ENCODE results near the gene GIGYF2. TPM values are rescaled to one million over a fixed set of nuclear protein-coding genes. Genes with fewer than 3 reads are reported as not detected.

Gene GIGYF2
- total RNA-seq, 4 donors from 2014 or later: 54.2 to 64.7 (median 59.9) TPM

- no peaks in the 10 kb centered on the region for H3K36me3 ChIP-seq
- H3K27ac ChIP-seq (replicated peaks in 1 of 4): no peak overlapping the region
- no peak for DNase-seq (ENCODE audit: extremely low spot score)
- intact Hi-C loops (cut with DNase I): no loop called here
- no peaks in the 10 kb centered on the region for H3K27me3 ChIP-seq
- 86% methylated on average over 6 of the region's 6 CpGs for WGBS
- no peaks in the 10 kb centered on the region for H3K9me3 ChIP-seq
- H3K4me1 ChIP-seq: no peaks in the 10 kb centered on the region
- no peak for TF ChIP-seq POLR2A (IDR thresholded peaks at IDR 0.05; ENCODE audit: low read depth)
- TF ChIP-seq, protein P1, sequence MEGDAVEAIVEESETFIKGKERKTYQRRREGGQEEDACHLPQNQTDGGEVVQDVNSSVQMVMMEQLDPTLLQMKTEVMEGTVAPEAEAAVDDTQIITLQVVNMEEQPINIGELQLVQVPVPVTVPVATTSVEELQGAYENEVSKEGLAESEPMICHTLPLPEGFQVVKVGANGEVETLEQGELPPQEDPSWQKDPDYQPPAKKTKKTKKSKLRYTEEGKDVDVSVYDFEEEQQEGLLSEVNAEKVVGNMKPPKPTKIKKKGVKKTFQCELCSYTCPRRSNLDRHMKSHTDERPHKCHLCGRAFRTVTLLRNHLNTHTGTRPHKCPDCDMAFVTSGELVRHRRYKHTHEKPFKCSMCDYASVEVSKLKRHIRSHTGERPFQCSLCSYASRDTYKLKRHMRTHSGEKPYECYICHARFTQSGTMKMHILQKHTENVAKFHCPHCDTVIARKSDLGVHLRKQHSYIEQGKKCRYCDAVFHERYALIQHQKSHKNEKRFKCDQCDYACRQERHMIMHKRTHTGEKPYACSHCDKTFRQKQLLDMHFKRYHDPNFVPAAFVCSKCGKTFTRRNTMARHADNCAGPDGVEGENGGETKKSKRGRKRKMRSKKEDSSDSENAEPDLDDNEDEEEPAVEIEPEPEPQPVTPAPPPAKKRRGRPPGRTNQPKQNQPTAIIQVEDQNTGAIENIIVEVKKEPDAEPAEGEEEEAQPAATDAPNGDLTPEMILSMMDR (IDR thresholded peaks at IDR 0.05): no peak
- no peak for TF ChIP-seq POLR2AphosphoS5 (IDR thresholded peaks at IDR 0.05)
- TF ChIP-seq EP300 (IDR thresholded peaks at IDR 0.05): no peak
- H3K4me3 ChIP-seq: no peak overlapping the region
Observed at GRCh38 chr2:232655392-232655791, 41.7 kb upstream of the GIGYF2 start.

DNA sequence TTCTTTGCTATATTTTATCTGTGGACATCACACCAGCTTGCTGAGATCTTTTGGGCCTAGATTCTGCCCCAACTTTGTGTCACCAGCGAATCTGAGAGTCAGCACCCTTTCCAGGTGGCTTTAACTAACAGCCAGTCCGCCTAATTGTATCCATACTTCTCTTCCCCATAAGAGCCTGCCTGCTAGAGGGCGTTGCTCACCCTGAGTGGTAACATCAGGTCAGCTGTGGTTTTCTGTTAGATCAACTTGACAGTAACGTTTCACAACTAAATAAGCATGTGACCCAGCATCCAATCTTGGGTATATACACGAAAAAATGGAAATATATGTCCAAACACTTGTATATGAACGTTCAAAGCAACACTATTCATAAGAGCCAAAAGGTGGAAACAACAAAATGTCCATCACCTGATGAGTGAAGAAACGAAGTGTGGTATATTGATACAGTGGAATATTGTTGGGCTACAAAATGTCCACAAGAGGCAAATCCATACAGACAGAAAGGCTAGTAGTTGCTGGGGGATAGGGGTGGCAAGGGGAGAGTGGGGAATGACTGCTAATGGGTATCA lies 38.8 kb upstream of the GIGYF2 start:
- H3K27ac ChIP-seq (replicated peaks in 1 of 4): no peak overlapping the region
- intact Hi-C loops (cut with DNase I): no loop called here
- WGBS: 72% methylated on average over 7 of the region's 7 CpGs
- DNase-seq (ENCODE audit: extremely low spot score): no peak
- H3K36me3 ChIP-seq: peaks cover 0 to 2% (median 0%) of the 10 kb centered on the region in 4 donors
- H3K4me1 ChIP-seq: no peaks in the 10 kb centered on the region
- H3K27me3 ChIP-seq: no peaks in the 10 kb centered on the region
- TF ChIP-seq POLR2AphosphoS5 (IDR thresholded peaks at IDR 0.05): no peak
- no peak overlapping the region for H3K4me3 ChIP-seq
- H3K9me3 ChIP-seq: no peaks in the 10 kb centered on the region

DNA sequence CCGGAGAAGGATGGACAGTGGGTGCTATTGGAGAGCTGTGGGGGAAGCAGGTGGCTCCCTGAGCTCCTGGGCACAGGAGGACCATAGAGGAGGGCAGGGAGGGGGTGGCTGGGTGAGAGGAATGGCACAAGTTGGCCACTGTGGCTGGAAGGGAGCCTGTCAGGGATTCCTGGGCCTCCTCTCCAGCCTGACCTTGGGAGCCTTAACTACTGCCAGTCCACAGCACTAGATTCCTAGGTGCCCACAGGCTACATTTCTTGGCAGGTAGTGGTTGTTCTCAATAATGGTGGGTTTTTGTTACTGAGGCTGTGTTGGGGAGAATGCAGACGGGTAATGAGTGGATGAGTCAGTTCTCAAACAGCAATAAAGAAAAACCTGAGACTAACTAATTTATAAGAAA lies 37.8 kb upstream of the GIGYF2 start:
- no peak for TF ChIP-seq POLR2A (IDR thresholded peaks at IDR 0.05; ENCODE audit: low read depth)
- no peak for TF ChIP-seq POLR2AphosphoS5 (IDR thresholded peaks at IDR 0.05)
- no peak for TF ChIP-seq EP300 (IDR thresholded peaks at IDR 0.05)
- TF ChIP-seq, protein P1 (IDR thresholded peaks at IDR 0.05): no peak
- Histone ChIP-seq H3K4me3 (no peak overlapping the region), H3K9me3 (no peaks in the 10 kb centered on the region), H3K27me3 (no peaks in the 10 kb centered on the region), H3K36me3 (peaks cover 0 to 12% (median 0%) of the 10 kb centered on the region in 4 donors), H3K27ac (replicated peaks in 1 of 4) (no peak overlapping the region), H3K4me1 (no peaks in the 10 kb centered on the region)
- intact Hi-C loops (cut with DNase I): no loop called here
- no peak for DNase-seq (ENCODE audit: extremely low spot score)
- WGBS: 86% methylated on average over 2 of the region's 2 CpGs

DNA sequence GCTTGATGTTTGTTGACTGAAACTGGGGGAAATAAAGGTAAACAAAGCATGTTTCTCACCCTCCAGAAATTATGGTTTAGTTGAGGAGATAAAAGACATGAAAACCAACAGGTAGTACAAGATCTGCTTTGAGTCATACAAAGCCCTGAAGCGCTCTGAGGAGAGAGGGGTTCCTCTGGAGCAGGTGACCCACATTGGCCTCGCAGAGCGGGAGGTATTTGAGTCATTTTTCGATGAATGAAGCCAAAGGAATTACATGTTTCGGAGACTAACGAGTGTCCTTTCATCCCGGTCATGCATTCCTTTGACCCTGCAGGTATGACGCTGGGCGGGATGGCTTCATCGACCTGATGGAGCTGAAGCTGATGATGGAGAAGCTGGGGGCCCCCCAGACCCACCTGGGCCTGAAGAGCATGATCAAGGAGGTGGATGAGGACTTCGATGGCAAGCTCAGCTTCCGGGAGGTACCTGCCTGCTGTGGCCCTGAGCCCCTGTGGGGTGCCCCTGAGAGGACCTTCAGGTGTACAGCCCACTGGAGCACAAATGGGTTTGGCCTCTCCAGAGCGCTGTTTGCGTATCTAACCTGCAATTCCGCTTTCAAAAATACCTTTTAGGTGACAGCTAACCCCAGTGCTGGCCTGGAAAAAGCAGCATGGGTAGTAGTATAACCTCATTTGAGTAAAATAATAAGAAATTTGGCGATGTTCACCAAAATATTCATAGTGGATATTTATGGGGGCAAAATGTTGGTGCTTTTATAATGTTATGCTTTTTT lies 34.5 kb upstream of the GIGYF2 start:
- Histone ChIP-seq H3K9me3 (no peaks in the 10 kb centered on the region), H3K27ac (replicated peaks in 1 of 4) (no peak overlapping the region), H3K36me3 (peaks cover 0 to 18% (median 0%) of the 10 kb centered on the region in 4 donors), H3K4me3 (no peak overlapping the region), H3K4me1 (peaks cover 0 to 4% (median under 1%) of the 10 kb centered on the region in 4 donors), H3K27me3 (no peaks in the 10 kb centered on the region)
- intact Hi-C loops (cut with DNase I): no loop called here
- no peak for DNase-seq (ENCODE audit: extremely low spot score)
- TF ChIP-seq EP300 (IDR thresholded peaks at IDR 0.05) (no peak), POLR2A (IDR thresholded peaks at IDR 0.05; ENCODE audit: low read depth) (no peak), POLR2AphosphoS5 (IDR thresholded peaks at IDR 0.05) (no peak)
- TF ChIP-seq, protein P1 (IDR thresholded peaks at IDR 0.05): no peak
- 88% methylated on average over 16 of the region's 16 CpGs for WGBS

DNA sequence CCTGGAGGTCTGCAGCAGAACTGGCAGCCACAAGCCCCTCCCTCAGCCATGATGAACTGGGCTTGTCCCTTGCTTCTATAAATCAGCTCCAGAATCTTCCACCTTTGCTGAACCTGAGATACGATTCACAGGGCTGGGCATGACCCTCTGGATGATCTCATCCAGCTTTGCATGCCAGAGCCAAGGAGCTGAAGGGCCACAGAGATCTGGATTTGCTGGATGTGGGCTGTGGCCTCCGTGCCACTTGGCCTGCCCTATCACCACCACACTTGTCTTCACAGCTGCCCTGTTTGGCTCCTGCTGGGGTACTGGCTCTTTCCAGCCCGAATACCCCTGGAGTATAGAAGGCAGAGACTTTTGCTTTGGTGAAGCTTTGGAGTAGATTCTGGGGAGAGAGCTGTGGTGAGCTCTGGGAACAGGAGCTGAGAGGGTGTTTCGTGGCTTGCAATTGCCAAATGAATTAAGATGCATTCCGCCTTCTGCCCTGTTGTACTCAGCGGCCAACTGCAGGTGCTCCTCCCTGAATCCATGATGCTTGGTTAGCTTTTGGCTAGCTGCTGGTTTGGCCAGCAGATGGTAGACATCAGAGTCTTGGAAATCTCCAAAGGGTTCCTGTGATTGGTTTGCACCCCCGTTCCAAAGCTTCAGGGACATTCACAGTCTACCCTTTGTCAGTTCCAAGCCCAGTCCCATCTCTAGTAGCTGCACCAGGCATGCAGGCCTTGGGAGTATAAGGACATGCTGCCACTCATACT lies 30.9 kb upstream of the GIGYF2 start:
- no peaks in the 10 kb centered on the region for H3K9me3 ChIP-seq
- H3K4me1 ChIP-seq: peaks cover 0 to 17% (median 4%) of the 10 kb centered on the region in 4 donors
- H3K36me3 ChIP-seq: peaks cover 0 to 22% (median 0%) of the 10 kb centered on the region in 4 donors
- DNase-seq (ENCODE audit: extremely low spot score): no peak
- intact Hi-C loops (cut with DNase I): no loop called here
- no peak overlapping the region for H3K27ac ChIP-seq (replicated peaks in 1 of 4)
- WGBS: 85% methylated on average over 7 of the region's 7 CpGs
- no peak overlapping the region for H3K4me3 ChIP-seq
- H3K27me3 ChIP-seq: peaks cover 0 to 3% (median 0%) of the 10 kb centered on the region in 4 donors
- no peak for TF ChIP-seq EP300 (IDR thresholded peaks at IDR 0.05)
- TF ChIP-seq POLR2A (IDR thresholded peaks at IDR 0.05; ENCODE audit: low read depth): no peak
- TF ChIP-seq, protein P1 (IDR thresholded peaks at IDR 0.05): no peak

Data from esophagus muscularis mucosa (tissue), 4 donors.